KMS-11 (cell line): ENCODE measurements around the gene UCN2.

ENCODE experiments used
- H2AFZ ChIP-seq: fragments of 200-600 bp; sonication (generic); 2 replicates; pipeline ENCODE4 v1.6.1; 2016; ENCODE audit warnings: antibody characterized with exemption, mixed run types, low read depth
- H3K27ac ChIP-seq: fragments of 200-600 bp; sonication (generic); 2 replicates; pipeline ENCODE4 v1.6.1; 2016; ENCODE audit warnings: mild to moderate bottlenecking, mixed run types
- H3K27me3 ChIP-seq: fragments of 200-600 bp; sonication (generic); 2 replicates; pipeline ENCODE4 v1.6.1; 2017; ENCODE audit warnings: mild to moderate bottlenecking, low read depth, mixed run types, moderate library complexity; ENCODE audit not compliant: insufficient read depth
- H3K36me3 ChIP-seq: fragments of 200-600 bp; sonication (generic); 2 replicates; pipeline ENCODE4 v1.6.1; 2017; ENCODE audit warnings: mild to moderate bottlenecking, mixed run types; ENCODE audit not compliant: insufficient read depth
- H3K4me1 ChIP-seq: fragments of 200-600 bp; sonication (generic); 2 replicates; pipeline ENCODE4 v1.6.1; 2016; ENCODE audit warnings: mild to moderate bottlenecking, low read depth, mixed run types; ENCODE audit not compliant: poor library complexity, severe bottlenecking
- H3K4me2 ChIP-seq: fragments of 200-600 bp; sonication (generic); 2 replicates; pipeline ENCODE4 v1.7.0; 2016; ENCODE audit warnings: mild to moderate bottlenecking, mixed run types
- H3K4me3 ChIP-seq: fragments of 200-600 bp; sonication (generic); IDR thresholded peaks from 2 replicates; pipeline ENCODE4 v1.6.1; 2017; ENCODE audit warnings: low read depth, low read length, mixed read lengths; ENCODE audit not compliant: insufficient read depth
- H3K79me2 ChIP-seq: fragments of 200-600 bp; sonication (generic); 2 replicates; pipeline ENCODE4 v1.6.1; 2016; ENCODE audit warnings: low read depth, mixed run types; ENCODE audit not compliant: insufficient read depth
- H3K9ac ChIP-seq: fragments of 200-600 bp; sonication (generic); 2 replicates; pipeline ENCODE4 v1.6.1; 2016; ENCODE audit warnings: mild to moderate bottlenecking, mixed run types
- H4K20me1 ChIP-seq: fragments of 200-600 bp; sonication (generic); 2 replicates; pipeline ENCODE4 v1.6.1; 2016; ENCODE audit warnings: mild to moderate bottlenecking, mixed run types; ENCODE audit not compliant: insufficient read depth
- CTCF ChIP-seq: fragments of 200-600 bp; sonication (generic); conservative IDR thresholded peaks from 2 replicates; pipeline ENCODE4 v1.6.1; 2017; ENCODE audit warnings: low read depth, mild to moderate bottlenecking, antibody characterized with exemption, low read length, moderate library complexity, mixed read lengths

UCN2 gene

GRCh38 chr3:48571938-48572337 is 8.4 kb upstream of the UCN2 start:
- Histone ChIP-seq H3K27me3 (no peaks in the 10 kb centered on the region), H2AFZ (no peak overlapping the region), H3K4me1 (no peaks in the 10 kb centered on the region), H3K9ac (no peak overlapping the region), H3K36me3 (no peaks in the 10 kb centered on the region), H3K27ac (no peak overlapping the region), H3K79me2 (no peaks in the 10 kb centered on the region), H4K20me1 (no peaks in the 10 kb centered on the region), H3K4me2 (no peak overlapping the region), H3K4me3 (no peak overlapping the region)
- TF ChIP-seq CTCF, result no peak

- TF ChIP-seq CTCF, result no peak
- no peak overlapping the region for H3K4me2 ChIP-seq
- H2AFZ ChIP-seq, result no peak overlapping the region
- H3K27me3 ChIP-seq, result no peaks in the 10 kb centered on the region
- no peaks in the 10 kb centered on the region for H3K36me3 ChIP-seq
- H3K4me1 ChIP-seq, result no peaks in the 10 kb centered on the region
- no peak overlapping the region for H3K9ac ChIP-seq
- no peak overlapping the region for H3K4me3 ChIP-seq
- H3K27ac ChIP-seq, result no peak overlapping the region
- H4K20me1 ChIP-seq, result no peaks in the 10 kb centered on the region
- no peaks in the 10 kb centered on the region for H3K79me2 ChIP-seq
Observed at GRCh38 chr3:48569808-48570450, 6.3 kb upstream of the UCN2 start.

GRCh38 chr3:48569400-48569799 is 5.8 kb upstream of the UCN2 start:
- no peak for TF ChIP-seq CTCF
- no peak overlapping the region for H3K27ac ChIP-seq
- no peak overlapping the region for H3K4me3 ChIP-seq
- H3K4me1 ChIP-seq, result no peaks in the 10 kb centered on the region
- no peaks in the 10 kb centered on the region for H3K79me2 ChIP-seq
- no peaks in the 10 kb centered on the region for H4K20me1 ChIP-seq
- no peak overlapping the region for H3K9ac ChIP-seq
- no peak overlapping the region for H2AFZ ChIP-seq
- no peak overlapping the region for H3K4me2 ChIP-seq
- no peaks in the 10 kb centered on the region for H3K36me3 ChIP-seq
- no peaks in the 10 kb centered on the region for H3K27me3 ChIP-seq

- Histone ChIP-seq H3K27me3 (no peaks in the 10 kb centered on the region), H3K27ac (no peak overlapping the region), H3K9ac (no peak overlapping the region), H2AFZ (no peak overlapping the region), H3K4me1 (no peaks in the 10 kb centered on the region), H3K4me3 (no peak overlapping the region), H3K4me2 (no peak overlapping the region), H3K79me2 (no peaks in the 10 kb centered on the region), H3K36me3 (no peaks in the 10 kb centered on the region), H4K20me1 (no peaks in the 10 kb centered on the region)
- no peak for TF ChIP-seq CTCF
Observed at GRCh38 chr3:48568476-48568875, 4.9 kb upstream of the UCN2 start.
